Activated CD4-positive, alpha-beta T cell treated with anti-CD3 and anti-CD28 coated beads, Interleukin-2, Interleukin-4, amounts not matched to agents 100 ng/mL and 50 ng/mL, durations not matched to agents 16 hours and 8 hours (primary cell): ENCODE measurements around the gene TMEM164.

Source experiments
- DNase-seq: peaks from one replicate; pipeline ENCODE4 v3.0.0-alpha.2; 2020; ENCODE audit warnings: low spot score

TMEM164 gene

DNA sequence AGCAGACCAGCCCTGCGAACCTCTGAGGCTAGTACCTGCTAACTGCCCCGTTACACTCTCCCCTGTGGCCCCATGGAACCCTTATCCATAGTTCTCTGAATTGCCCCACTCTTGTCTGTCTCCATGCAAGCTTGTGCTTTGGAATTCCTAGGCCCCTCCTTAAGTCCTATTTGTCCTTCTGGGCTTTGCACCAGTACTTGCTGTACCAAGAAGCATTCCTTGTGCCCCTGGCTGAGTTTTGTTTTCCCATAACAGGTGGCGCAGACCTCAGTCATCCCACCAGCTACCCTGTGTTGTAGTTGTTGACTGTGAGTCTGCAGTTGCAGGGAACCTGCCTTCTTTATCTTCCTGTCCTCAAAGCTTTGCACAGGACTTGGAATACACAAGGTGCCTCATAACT is 167.1 kb downstream of the TMEM164 start:
- DNase-seq: no peak

DNA sequence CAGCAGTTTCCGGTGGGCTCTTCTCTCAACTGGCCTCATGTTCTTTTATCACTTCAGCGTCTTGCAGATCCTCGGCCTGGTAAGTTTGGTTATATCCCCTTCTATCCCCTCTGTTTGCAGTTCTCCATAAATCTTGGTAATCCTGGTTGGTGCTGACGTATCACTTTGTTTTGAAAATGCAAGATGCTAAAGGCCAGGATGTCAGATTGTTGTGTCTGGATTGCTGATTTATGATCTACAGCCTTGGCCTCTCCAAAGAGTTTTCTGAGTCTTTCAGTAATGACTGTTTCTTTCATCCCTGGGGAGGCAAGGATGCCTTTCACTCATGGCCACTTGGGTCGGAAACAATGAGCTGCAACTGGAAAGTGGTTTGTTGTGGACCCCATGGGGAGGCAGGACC is 168.5 kb downstream of the TMEM164 start:
- no peak for DNase-seq

DNA sequence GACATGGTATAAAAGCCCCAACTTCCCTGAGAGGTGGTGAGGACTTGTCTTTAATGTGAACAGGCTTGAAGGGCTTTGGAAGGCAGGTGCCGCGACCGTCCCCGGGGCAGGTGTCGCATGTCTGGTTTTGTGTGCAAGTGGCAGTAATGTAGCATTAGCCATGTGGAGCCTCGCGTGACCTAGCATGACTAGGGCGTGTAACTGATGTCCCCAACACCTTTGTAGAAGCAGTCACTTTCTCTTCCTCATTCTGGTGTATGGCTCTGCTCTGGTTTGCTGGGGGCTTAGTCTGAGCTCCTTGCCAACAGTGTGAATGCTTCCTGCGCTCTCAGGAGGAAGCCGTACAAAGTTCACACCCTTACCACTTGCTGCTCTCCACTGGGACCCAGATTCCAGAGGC is 169.3 kb downstream of the TMEM164 start:
- DNase-seq: no peak

DNA sequence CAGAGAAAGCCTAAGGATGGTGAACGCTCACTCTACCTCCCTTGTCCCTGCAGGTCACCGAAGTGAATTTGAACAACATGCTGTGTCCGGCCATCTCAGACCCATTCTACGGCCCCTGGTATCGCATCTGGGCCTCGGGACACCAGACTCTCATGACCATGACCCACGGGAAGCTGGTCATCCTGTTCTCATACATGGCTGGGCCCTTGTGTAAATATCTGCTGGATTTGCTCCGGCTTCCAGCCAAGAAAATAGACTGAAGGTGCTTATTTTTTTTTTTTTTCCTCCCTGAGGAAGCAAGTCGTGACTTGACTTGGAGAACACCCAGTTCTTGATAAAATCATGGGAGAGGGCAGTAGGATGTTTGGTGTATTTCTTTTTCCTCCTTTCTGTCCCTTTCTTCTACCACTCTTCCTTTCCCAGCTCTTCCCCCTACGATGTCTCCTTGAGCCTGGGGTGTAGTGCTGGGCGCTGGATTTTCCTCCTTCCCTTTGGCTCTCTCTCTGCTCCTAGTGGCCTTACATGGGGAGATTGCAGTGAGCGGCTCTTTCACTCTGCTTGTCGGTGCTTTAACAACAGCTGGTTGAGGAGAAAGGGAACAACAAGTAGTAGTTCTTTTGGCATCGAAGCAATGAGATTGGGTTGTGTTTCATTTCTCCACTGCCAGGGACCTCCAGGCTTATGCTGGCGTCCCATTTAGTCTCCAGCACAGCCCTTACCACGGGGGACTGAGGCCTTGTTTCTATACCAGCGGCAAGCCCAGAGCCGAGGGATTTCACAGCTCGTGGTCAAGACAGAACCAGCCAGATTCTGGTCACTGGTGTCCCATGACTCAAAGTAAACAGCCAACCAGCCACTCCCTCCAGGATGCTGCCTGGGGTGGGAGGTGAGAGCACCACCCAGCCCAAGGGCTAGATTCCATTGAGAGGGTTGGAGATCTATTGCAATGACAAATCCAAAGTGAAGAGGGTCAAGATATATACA is 170.6 kb downstream of the TMEM164 start:
- no peak for DNase-seq

DNA sequence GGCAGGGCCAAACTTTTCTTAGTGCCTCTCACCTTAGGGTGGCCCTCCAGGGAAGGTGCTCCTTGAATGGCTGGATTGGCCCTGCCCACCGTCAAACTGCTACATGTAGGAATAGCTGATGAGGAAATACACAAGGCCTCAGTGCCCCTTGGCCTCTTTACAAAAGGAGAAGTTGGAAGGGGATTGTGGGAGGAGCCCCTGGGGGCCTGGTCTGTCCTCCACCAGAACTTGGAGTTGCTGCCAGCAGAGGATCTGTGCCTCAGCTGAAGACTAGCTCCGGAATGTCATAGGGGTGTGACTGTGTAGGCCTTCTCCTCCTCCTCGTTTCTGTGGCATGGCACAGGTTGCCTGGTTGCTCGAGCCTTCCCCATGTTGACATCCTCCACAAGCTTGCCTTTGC is 172.2 kb downstream of the TMEM164 start:
- DNase-seq: no peak

DNA sequence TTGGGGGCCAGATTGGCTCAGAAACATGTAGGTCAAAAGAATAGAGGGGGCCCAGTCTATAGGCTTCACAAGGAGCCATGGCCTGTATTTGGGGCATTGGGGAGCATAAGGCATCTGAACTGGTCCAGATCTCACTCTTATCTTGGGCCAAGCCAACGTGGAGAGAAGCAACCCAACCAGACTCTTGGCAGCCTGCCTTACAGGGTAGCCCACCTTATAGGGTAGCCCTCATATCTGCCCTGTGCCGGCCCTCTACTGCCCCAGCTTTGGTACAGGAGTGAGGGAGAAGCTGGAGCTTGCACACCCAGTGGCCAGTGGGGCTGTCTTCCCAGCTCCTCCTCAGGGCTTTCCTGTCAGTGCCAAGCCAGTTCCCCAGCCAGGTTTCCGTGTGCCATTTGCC is 172.8 kb downstream of the TMEM164 start:
- no peak for DNase-seq

DNA sequence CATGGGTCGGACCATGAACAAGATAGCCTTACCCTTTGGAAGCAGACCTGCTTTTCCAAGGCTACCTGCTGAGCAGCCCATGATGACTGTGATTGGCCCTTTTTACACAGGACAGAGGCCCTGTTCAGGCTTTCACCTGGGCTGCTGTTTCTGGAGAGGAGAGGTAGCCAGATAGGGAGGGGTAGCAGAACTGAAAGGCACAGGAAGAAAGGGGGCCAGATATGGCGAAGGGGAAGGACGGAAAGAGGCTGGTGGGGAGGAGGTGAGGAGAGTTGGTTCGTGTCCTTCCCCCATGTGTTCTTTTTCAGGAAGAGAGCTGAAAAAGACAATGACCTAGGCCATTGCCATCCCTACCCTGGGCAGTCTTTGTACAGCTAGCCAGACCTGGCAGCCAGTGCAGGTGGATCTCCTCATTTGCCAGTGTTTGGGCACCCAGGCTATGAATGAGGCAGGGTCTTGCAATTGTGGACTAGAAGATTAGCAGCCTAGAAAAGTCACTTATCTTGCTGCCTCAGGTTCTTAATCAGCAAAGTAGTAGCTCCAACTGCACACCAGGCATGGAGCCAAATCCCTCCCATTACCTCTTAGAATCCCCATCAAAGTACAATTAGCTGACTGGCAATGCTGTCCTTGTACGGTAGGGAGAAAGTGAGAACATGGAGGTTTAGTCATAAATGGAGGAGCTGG is 175.4 kb downstream of the TMEM164 start:
- no peak for DNase-seq

DNA sequence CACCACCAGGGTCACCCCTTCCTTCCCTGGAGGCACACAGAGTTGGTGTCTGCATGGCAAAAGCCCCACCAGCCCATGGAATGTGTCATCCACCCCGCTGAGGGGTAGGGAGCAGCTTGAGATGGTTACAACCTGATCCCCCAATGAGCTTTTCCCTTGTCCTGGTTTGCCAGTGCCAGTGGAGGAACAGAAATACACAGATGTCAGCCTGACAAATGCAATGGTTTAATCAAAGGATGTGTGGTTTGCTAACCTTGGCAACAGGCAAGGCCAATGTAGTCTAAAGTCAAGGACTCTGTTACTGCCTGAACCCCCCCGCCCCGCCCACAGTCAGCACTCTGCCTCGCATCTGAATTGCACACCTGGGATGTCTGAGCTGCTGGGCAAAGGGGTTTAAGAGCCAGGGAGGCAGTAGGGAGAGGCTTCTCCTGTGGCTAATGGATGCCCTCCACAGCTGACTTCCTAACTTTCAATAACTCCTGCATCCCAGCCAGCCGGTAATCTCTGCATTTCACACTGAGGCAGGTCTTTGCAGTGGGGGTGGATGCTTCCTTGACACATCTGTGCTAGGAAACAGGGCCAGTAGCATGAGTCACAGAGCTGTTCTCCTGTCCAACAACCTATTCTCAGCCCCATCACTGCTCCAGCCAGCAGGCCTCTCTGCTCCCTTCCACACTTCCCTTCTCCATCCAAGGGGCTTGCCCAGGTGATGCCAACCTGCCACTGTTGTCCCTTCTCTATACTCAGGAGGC is 177.4 kb downstream of the TMEM164 start:
- no peak for DNase-seq

DNA sequence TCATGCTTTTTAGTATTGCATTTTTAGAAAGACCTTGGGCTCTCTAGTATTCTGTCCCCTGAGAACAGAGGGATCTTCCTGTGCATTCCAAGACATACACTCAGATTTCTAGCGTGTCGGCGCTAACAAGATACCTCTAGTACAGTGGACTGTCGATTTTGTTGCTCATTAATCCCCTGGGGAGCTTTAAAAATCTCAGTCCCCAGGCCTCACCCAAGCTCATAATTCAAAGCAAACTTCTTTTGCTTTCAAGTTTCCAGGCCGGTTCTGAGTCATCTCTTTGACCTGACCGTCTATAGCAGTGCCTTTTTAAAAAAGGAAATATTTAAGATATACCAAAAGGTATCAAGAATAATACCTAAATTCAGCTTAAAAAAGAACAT is 178.0 kb downstream of the TMEM164 start:
- no peak for DNase-seq

DNA sequence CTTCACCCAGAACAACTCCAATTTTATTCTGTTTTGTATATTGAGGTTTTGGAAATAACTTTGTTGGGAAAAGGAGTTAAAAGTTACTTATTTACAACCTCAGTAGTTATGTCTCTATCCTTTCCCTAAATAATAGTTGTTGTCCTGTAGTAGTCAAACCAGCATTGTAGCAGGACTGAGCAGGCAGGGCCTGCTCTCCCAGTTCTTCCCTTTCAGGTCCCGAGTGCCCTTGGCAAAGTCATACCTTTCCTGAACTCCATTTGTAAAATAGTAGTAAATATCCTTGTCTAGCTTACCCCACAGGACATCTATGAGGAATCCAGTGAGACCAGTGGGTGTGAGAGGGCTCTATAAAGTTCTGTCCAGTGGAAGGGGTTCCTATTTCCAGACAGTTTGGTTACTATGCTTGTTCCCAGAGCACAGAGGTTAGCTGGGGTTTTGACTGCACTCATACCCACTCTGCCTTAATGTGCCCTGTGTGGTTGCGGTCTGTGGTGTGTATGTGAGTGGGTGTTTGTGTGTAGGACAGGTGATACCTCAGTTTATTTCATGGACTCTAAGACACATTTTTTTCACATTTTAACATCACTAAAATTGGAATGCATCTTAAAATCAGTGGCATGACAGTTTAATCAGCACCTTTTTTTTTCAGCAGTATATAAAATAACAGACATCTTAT is 178.7 kb downstream of the TMEM164 start:
- DNase-seq: no peak

DNA sequence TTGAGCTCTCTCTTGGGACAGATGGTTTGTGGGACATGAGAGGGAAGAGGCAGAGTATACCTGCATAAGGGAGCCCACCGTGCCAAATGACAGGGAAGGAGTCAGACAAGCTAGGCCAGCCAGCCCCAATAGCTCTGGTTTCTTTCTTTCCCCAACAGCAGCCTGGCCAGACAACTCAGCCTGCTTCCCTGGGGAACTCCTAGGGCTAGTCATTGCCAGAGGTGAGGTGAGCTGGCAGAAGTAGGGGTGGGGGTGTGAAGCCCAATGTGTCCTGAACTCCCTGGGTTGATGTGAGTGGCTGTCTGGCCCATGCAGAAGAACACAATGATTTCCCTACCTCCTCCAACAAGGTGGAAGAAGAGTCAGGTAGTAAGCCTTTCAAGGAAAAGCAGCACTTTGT is 179.4 kb downstream of the TMEM164 start:
- no peak for DNase-seq

DNA sequence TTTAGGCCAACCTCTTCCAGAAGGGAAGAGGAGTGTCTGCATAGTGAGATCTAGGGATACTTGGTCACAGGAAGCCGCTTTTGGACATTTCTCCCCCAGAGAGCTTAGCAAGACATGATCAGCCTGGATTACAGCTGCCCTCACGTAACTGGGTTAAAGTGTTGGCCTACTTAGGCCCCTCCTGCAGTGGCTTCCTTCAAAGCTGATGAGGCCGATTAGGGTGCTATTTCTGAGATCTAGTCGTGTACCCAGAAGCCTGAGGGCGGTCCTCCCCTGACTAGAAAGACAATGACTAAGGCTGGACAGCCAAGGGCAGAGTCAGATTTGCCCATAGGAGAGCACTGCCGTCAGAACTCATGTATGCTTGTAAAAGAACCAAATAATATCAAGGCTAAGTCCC is 180.0 kb downstream of the TMEM164 start:
- DNase-seq: no peak

DNA sequence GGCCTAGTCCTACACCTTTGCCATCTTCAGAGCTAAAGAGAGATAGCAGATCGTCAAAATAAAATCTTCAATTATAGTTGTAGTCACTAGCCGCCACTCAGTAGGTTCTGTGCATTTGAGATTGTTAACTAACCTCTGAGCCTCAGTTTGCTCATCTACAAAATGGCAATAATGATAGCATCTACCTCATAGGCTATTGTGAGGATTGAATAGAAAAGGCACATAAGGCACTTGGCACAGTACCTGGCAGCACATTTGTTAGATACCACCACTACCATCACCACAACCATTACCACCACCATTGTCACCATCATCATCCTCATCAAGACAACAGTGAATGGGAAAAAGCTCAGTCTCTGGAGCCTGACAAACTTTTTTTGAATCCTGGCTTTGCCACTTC is 180.4 kb downstream of the TMEM164 start:
- no peak for DNase-seq

DNA sequence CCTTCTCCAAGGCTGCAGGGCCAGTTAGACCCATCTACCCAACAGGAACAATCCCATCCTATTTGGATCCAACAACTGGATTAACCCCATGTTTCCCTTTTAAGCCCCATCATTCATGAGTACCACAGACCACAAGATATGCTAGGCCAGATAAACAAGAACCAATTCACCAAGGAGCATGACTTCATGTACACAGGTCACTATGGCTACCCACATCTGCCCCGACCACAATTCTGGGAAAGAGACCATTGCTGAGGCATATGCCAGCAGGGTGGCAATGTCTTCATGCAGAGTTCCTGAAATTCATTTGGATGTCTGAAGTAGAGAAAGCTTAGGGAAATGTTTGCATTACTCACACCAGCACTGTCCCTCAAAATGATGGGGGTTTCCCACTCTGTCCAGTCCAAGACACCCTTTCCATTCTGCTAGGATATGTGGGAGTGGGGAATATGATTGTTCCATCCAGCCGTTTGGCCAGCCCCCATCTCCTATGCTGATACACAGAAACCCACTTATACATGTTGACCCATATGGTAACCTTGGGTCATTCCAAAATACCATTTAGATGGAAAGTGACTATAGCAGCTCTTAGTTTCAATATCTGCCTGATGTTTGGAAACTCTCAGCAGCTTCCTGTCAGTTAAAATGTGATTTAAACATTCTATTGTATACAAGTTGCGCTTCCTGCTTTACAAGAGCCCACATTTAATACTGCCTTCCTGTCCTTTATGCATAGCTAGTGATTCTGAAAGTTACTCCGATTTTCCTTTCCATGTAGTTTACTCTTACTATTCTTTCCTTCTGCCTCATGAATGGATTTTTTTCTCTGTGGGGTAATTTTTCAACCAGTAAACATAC is 186.0 kb downstream of the TMEM164 start:
- DNase-seq: peak; percentile 6

DNA sequence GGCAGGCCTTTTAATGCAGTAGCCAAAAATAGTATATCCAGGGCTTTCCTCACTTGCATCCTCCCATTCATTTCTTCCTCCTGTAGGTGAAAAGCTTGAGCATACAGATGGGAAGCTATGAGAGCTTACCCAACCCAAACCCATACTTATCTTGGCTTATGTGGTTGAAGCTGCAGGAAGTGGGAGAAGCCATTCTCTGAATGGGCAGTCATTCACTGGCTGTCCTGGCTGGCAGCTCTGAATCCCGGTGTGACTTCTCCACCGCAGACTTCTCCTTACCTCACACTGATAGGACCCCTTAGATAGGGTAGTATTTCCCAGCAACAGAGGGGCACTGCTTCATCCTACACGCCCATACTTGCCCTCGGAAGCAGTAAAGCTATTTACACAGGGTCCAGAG is 189.6 kb downstream of the TMEM164 start:
- no peak for DNase-seq

DNA sequence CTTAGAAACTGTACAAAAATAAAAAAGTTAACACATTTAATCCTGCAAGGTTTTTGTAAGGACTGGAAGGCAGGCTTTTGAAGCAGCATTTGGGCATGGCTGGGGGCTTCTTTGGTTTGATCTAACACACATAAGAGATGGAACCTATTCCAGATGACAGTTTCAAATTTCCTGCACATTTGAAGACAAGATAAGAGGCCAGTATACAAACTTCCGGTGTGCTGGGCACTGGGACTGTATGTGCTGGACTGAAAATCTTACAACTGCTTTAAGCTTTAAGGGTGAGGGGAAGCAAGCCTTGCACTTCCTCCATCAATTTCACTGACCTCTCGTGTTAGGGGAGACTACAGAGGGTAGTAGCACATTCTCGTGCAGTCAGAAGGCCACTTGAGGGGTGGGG is 192.1 kb downstream of the TMEM164 start:
- DNase-seq: no peak

DNA sequence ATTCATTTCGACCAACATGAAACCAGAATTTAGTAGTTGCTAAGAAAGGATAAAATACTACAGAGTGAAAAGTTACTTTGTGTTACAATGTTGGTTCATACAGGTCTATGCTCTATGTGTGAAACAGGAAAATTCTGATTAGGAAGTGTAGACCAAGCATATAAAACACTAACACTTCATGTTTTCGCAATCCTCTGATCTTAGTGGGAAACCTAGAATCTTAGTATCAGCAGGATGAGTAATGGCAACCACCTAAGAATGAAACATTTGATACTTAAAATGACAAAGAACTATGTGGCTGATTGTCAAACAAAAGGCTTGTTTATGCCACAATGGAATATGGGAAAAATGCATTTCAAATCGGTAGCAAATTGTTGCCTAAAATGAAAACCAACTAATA is 198.9 kb downstream of the TMEM164 start:
- DNase-seq: no peak

DNA sequence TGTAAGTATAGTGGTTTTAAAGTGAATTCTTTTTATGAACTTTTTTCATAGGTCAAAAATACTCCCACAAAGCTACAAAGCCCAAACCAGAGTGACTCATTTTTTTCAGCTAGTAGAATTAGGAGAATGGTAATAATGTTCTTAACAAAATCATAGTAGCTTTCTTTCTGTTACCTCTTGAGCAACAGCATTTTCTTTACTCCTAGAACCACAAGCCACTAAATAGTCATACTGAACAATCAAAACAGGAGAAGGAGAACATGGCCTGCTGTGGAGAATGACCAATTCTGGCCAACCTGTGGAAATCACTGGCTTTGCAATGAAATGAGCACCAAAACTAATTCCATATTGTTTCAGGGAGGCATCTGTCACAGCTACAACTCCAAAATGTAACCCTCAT is 202.1 kb downstream of the TMEM164 start:
- DNase-seq: peak; percentile 6

DNA sequence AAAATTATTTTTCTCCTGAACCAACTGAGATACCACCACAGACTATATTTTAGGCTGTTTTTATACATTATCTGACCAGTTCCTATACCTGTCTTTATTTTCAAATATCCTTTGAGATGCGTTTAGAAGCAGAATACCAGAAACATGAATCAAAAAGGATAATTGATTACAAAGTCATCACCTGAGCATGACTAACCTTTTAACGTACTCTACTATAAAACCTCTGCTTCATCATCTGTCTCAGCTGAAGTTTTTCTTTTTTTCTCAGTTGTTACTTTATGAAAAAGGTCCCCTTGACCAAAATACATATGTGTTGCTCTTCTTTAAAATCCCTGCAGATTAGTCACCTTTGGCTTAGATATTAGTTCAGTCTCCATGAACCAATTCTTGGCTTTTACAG is 205.2 kb downstream of the TMEM164 start:
- DNase-seq: no peak

DNA sequence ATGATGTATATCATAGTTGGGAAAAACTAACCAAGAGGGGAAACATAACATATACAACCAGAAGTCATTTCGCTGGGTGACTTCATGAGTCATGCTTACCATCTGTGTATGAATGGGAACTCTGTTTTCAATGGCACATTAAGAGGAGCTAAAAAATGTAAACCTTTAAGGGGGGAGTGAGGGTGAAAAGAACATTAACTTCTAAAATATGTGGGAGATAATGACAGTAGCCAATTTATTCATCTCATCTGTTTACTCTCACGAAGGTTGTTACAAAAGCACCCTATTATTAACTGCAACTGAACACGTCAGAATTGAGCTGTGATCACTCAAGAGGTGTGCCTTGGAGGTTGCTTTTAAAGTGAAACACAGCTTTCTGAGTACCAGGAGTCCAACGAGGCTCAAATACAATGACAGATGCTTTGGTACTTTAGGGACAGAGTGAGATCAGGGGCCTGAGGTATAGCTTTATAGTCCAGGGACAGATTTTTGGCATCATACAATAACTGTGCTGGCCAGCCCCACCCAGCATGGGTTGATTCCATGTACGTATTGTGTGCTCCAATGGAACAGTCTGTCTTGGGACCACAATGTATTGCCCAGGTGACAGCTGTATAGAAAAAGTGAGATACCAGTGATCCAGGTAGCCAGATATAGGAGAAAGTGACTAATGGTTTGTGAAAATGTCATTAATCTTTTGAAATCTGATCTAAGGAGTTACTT is 207.7 kb downstream of the TMEM164 start:
- DNase-seq: no peak

DNA sequence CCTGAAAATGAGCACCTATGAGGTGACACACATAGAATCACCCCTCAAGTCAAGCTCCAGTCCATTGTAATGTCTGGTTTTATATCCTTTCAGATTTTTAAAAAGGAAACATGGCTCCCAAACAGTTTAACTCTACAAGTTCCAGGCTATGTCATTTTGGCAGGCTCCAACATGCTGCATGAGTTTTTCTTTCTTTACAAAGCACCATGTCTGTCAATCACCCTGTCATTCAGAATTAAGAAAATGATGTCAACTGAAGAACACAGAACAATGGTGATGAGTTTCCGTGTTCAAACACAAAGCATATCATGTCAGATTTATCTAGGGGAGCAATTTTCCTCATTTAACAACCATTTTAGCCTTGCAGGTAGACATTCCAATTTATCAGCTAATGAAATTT is 208.4 kb downstream of the TMEM164 start:
- DNase-seq: no peak
